Prostate gland (tissue), 2 donors: Measurements from ENCODE around the gene CNP.

Experiments
- POLR2A ChIP-seq: fragments of 450-650 bp; IDR thresholded peaks from one replicate; pipeline ENCODE4 v1.6.1; 2016; ENCODE audit warnings: antibody characterized with exemption, mild to moderate bottlenecking
- POLR2AphosphoS5 ChIP-seq: sonication (generic); formaldehyde crosslinking; IDR thresholded peaks from one replicate; pipeline ENCODE4 v1.6.1; 2017; ENCODE audit warnings: antibody characterized with exemption
- TF ChIP-seq, protein P1 (sequence below), 4 experiments: fragments of 200-600 bp in 2 of 4; fragments of 450-650 bp in 2 of 4; sonication (generic) in 2 of 4; IDR thresholded peaks; 1 replicate in 3 of 4; 2 replicates in 1 of 4; pipeline ENCODE4 v1.5.1; 2016 to 2019; ENCODE audit warnings: antibody characterized with exemption in 4 of 4, mild to moderate bottlenecking in 2 of 4, moderate library complexity in 2 of 4

DNA sequence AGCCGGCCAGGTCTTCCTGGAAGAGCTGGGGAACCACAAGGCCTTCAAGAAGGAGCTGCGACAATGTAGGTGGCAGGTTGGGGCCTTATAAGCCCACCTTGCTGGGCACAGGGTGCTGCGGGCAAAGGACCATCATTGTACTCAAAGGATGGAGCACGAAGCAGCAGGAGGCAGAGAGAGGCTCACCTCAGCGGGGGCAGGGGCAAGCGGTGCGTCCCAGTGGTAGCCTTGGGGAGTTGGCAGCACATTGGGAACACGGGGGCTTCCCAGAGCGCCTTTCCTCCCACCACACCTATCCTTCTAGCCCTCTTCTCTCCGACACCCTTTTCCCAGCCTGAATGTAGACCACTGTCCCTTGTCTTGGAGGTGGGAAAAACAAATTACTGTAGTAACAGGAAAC, 2.1 kb downstream of the CNP start:
- TF ChIP-seq, protein P1, sequence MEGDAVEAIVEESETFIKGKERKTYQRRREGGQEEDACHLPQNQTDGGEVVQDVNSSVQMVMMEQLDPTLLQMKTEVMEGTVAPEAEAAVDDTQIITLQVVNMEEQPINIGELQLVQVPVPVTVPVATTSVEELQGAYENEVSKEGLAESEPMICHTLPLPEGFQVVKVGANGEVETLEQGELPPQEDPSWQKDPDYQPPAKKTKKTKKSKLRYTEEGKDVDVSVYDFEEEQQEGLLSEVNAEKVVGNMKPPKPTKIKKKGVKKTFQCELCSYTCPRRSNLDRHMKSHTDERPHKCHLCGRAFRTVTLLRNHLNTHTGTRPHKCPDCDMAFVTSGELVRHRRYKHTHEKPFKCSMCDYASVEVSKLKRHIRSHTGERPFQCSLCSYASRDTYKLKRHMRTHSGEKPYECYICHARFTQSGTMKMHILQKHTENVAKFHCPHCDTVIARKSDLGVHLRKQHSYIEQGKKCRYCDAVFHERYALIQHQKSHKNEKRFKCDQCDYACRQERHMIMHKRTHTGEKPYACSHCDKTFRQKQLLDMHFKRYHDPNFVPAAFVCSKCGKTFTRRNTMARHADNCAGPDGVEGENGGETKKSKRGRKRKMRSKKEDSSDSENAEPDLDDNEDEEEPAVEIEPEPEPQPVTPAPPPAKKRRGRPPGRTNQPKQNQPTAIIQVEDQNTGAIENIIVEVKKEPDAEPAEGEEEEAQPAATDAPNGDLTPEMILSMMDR (IDR thresholded peaks at IDR 0.05): no peak
- TF ChIP-seq POLR2AphosphoS5 (no peak), POLR2A (no peak)
